Activated CD4-positive, alpha-beta T cell treated with anti-CD3 and anti-CD28 coated beads, Interleukin-2, amount 50 U/mL, for 24 hours (primary cell): ENCODE results near the gene GAL3ST3.
"Not testable (repeated sequence)": the region's sequence is repeated elsewhere in the genome, so short reads cannot be mapped to it uniquely, and the experiment has no call there.

Experiments
- DNase-seq, 2 donors: peaks; one replicate each; pipeline ENCODE4 v3.0.0-alpha.2; 2020; ENCODE audit warnings: low read depth in 1 of 2, low spot score in 1 of 2

GAL3ST3 gene

GRCh38 chr11:66044757-66045156 is 4.2 kb downstream of the GAL3ST3 start:
- no peak for DNase-seq

- no peak for DNase-seq
Observed at GRCh38 chr11:66042996-66043906, 5.7 kb downstream of the GAL3ST3 start.

- no peak for DNase-seq
Observed at GRCh38 chr11:66042227-66042995, 6.5 kb downstream of the GAL3ST3 start.

- DNase-seq: no peak
Observed at GRCh38 chr11:66039765-66040164, 9.2 kb downstream of the GAL3ST3 start.

- no peak for DNase-seq
Observed at GRCh38 chr11:66037327-66037726, 11.6 kb downstream of the GAL3ST3 start.

GRCh38 chr11:66036334-66036710 is 12.6 kb downstream of the GAL3ST3 start:
- DNase-seq: no peak

- no peak for DNase-seq
Observed at GRCh38 chr11:66035653-66036333, 13.2 kb downstream of the GAL3ST3 start.

GRCh38 chr11:66032957-66033735 is 15.8 kb downstream of the GAL3ST3 start:
- no peak for DNase-seq

- no peak for DNase-seq
Observed at GRCh38 chr11:66026017-66026529, 22.9 kb downstream of the GAL3ST3 start, which contains the start of gene CATSPER1. TSS of gene CATSPER1 (minus strand) at chr11:66026479. CDS start at chr11:66026379, 100 bp downstream.

- DNase-seq: not testable (repeated sequence)
Observed at GRCh38 chr11:66023186-66023440, 25.8 kb downstream of the GAL3ST3 start.

GRCh38 chr11:66022401-66023185 is 26.4 kb downstream of the GAL3ST3 start:
- peak; percentile 66 to 82 for DNase-seq

- DNase-seq: no peak
Observed at GRCh38 chr11:66020618-66021357, 28.2 kb downstream of the GAL3ST3 start.

GRCh38 chr11:66020212-66020611 is 28.7 kb downstream of the GAL3ST3 start:
- no peak for DNase-seq

GRCh38 chr11:66017321-66017720 is 31.6 kb downstream of the GAL3ST3 start:
- no peak for DNase-seq

GRCh38 chr11:66016793-66017177 is 32.2 kb downstream of the GAL3ST3 start:
- DNase-seq: no peak

- DNase-seq: no peak
Observed at GRCh38 chr11:66015936-66016792, 32.8 kb downstream of the GAL3ST3 start.

GRCh38 chr11:66015454-66015881 is 33.5 kb downstream of the GAL3ST3 start:
- DNase-seq: no peak

- DNase-seq: no peak
Observed at GRCh38 chr11:66014804-66015453, 34.0 kb downstream of the GAL3ST3 start.
